Heart right ventricle (tissue), 16 donors: ENCODE measurements around the gene CNKSR1. TPM values are rescaled to one million over a fixed set of nuclear protein-coding genes. Genes with fewer than 3 reads are reported as not detected.

Source experiments
- ATAC-seq, 8 donors: fragments of 200-7000 bp; cut with Tn5 transposase; one replicate each; pipeline ENCODE4 v1.9.1; 2020; ENCODE audit warnings: mild to moderate bottlenecking in 8 of 8, moderate library complexity in 8 of 8, moderate number of reproducible peaks in 1 of 8
- DNase-seq, 2 donors: peaks; one replicate each; pipeline ENCODE4 v3.0.0-alpha.2; 2020
- H3K27ac ChIP-seq, 10 donors: fragments of 200-600 bp; sonication (generic) in 2 of 10; one replicate each; pipeline versions ENCODE4 v1.5.0 to v1.8.0; 2020 to 2022; ENCODE audit warnings: mild to moderate bottlenecking in 3 of 10
- H3K27me3 ChIP-seq, 7 donors: fragments of 200-600 bp; one replicate each; pipeline ENCODE4 v1.8.0; 2021 to 2022; ENCODE audit warnings: mild to moderate bottlenecking in 2 of 7
- H3K36me3 ChIP-seq, 9 donors: fragments of 200-600 bp; sonication (generic) in 1 of 9; one replicate each; pipeline versions ENCODE4 v1.5.0 to v1.8.0; 2020 to 2022; ENCODE audit warnings: mild to moderate bottlenecking in 2 of 9
- H3K4me1 ChIP-seq, 9 donors: fragments of 200-600 bp; sonication (generic) in 1 of 9; one replicate each; pipeline versions ENCODE4 v1.5.0 to v1.8.0; 2020 to 2022; ENCODE audit warnings: mild to moderate bottlenecking in 4 of 9
- H3K4me3 ChIP-seq, 10 donors: fragments of 200-600 bp; sonication (generic) in 2 of 10; one replicate each; pipeline versions ENCODE4 v1.5.0 to v1.8.0; 2020 to 2022; ENCODE audit warnings: mild to moderate bottlenecking in 7 of 10, moderate library complexity in 2 of 10
- H3K9me3 ChIP-seq, 11 donors: fragments of 200-600 bp in 10 of 11; sonication (generic) in 2 of 11; one replicate each; pipeline versions ENCODE4 v1.5.0 to v1.8.0; 2013 to 2022; ENCODE audit warnings: mild to moderate bottlenecking in 2 of 11, control low read depth in 1 of 11, moderate library complexity in 1 of 11
- CTCF ChIP-seq, 9 donors: fragments of 200-600 bp; sonication (generic) in 2 of 9; IDR thresholded peaks; one replicate each; pipeline versions ENCODE4 v1.5.0 to v1.8.0; 2021 to 2022; ENCODE audit warnings: antibody characterized with exemption in 9 of 9, mild to moderate bottlenecking in 5 of 9, moderate library complexity in 1 of 9
- WGBS, 2 donors: extraction: QIAGEN DNeasy Blood & Tissue Kit; methylation state at CpG; one replicate each; pipeline ENCODE4 v1.1.7; 2013; ENCODE audit warnings: inconsistent platforms in 1 of 2; 5-methylcytosine and 5-hydroxymethylcytosine counted together
- intact Hi-C, 10 donors: fragments of 100-400 bp; cut with DNase I; formaldehyde crosslinking; loops; one replicate each; pipeline versions ENCODE4 v1.11.1 to v1.14.2; 2022
- polyA plus RNA-seq, 2 donors: library from polyadenylated mRNA; stranded (reverse); fragments of 200-250 nt; gene quantifications; one replicate each; pipeline ENCODE4 v1.2.3, GENCODE V29; 2013
- total RNA-seq, 10 donors: library from RNA; stranded (reverse); fragmentation: NEBNext Ultra II Directional in 3 of 10; extraction: Animal tissue kit (Norgen Biotek cat#: 25700) in 3 of 10; gene quantifications; one replicate each; pipeline versions ENCODE4 v1.2.1 to v1.2.4, GENCODE V29; 2021 to 2023
- donor health status: Arrhythmogenic right ventricular cardiomyopathy.
- donor health status: ischemic (EF 13 %, LVEDD 7.1; RV severe dilation, severe dysfunction).
- donor health status: healthy with polysubstance abuse.
- donor health status: DM: no; HTN: yes; CAD: no.
- donor health status: DM: no; HTN: no; CAD: no.
- donor health status: ischemic (EF 25% LVEDD 6.9; RV normal size, moderate dysfunction).
- donor health status: ischemic (EF 25% LVEDD 5.7; RV mildly dilated, moderate dysfunction).
- donor health status: healthy.
- donor health status: DM: yes; HTN: yes; CAD: no.
- donor health status: Ischemic cardiomyopathy.
- donor health status: ischemic (EF 35%, LVEDD 5.7; RV mildly dilated, moderate dysfunction).
- donor health status: nonischemic (EF 11% LVEDD 7.7; RV severe dilation, severe dysfunction).
- donor health status: DM: yes; HTN: yes; CAD: no.
- donor health status: PGD.
- donor health status: ischemic (EF 29% LVEDD 5.4; RV normal size, mild dysfunction).
- donor health status: nonischemic (EF 23%, LVEDD 6.1; RV moderate dilation, normal function).

The CNKSR1 gene
- total and polyA plus RNA-seq, 12 donors = 0.84 to 6.3 (median 2.1) TPM

DNA sequence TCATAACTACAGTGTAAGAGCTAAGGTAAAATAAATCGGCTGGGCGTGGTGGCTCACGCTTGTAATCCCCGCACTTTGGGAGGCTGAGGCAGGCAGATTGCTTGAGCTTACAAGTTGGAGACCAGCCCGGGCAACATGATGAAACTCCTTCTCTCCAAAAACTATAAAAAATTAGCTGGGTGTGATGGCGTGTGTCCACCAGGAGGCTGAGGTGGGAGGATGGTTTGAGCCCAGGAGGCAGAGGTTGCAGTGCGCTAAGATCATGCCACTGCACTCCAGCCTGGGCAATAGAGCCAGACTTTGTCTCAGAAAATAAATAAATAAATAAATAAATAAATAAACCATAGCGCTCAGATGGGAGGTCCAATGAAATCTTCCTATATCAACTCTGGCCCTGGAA is 35.1 kb upstream of the CNKSR1 start:
- Histone ChIP-seq H3K36me3 (no peaks in the 10 kb centered on the region), H3K4me1 (peaks cover 0 to 14% (median 4%) of the 10 kb centered on the region in 9 donors), H3K27ac (no peak overlapping the region), H3K27me3 (no peaks in the 10 kb centered on the region), H3K4me3 (no peak overlapping the region), H3K9me3 (no peaks in the 10 kb centered on the region)
- DNase-seq (no peak), ATAC-seq (no peak)
- no peak for TF ChIP-seq CTCF (IDR thresholded peaks at IDR 0.05)
- intact Hi-C loops = loop anchor here in 1 of 10 donors (10.0 kb wide), 1 partner anchor 107 kb away; no protein-coding TSS in a partner anchor
- 92 to 94% methylated on average over 8 of the region's 8 CpGs for WGBS, 2 donors

DNA sequence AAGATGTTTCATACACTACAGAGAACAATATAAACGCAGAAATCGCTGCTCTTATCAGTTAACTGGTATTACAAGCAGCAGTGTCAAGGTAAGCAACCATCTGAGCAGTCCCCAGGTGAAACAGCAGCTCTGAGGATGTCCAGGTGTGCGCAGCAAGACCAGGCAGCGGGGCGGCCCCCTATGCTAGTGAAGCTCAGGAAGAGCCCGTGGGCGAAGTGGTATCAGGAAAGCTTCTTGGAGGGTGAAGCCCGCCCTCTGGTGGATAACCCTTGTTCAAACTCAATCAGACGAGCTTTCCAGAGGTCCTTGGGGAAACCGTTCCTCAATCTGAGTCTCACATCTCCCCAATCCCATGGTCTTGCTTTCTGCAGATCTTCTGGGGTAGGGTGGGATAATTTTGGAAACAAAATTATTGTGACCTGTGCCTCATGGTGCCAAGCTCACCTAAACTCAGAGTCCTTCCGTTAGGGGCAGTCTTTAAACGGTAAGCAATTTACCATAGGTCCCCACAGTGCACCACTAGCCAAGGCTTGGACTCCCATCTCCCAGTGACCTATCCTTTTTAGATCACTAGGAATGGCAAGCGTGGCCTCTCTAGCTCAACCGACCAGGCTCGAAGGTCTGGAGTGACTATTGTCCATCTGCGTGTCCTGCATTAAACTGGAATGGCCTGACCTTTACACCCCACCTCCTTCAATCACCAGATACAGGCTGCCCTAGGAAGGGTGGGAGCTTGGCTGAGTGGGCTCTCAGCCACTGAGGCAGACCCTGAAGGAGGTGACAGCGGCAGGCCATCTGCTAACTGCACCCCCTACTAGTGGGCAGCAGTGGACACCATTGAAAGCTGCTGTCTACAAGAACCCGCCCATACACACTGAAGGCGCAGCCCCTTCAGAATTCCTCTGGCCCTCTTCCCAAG is 32.0 kb upstream of the CNKSR1 start:
- DNase-seq = peak; percentile 60 to 80
- intact Hi-C loops = loop anchor here (1.0 to 10.0 kb wide), 12 partner anchors 33 to 110 kb away; partner anchors contain the start of gene PDIK1L (in 1 of the 10)
- 27 to 33% methylated on average over 19 of the region's 19 CpGs for WGBS, 2 donors
- peak; percentile 83 to 96 (median 94) for ATAC-seq
- Histone ChIP-seq H3K4me3 (no peak overlapping the region), H3K4me1 (peaks cover 0 to 14% (median 4%) of the 10 kb centered on the region in 9 donors), H3K27ac (no peak overlapping the region), H3K9me3 (no peaks in the 10 kb centered on the region), H3K36me3 (no peaks in the 10 kb centered on the region), H3K27me3 (no peaks in the 10 kb centered on the region)
- TF ChIP-seq CTCF (IDR thresholded peaks at IDR 0.05) = peak; percentile 72 to 89 (median 82)

- intact Hi-C loops = loop anchor here (1.0 to 10.0 kb wide), 12 partner anchors 34 to 111 kb away; partner anchors contain the start of gene PDIK1L (in 1 of the 10)
- Histone ChIP-seq H3K27me3 (no peaks in the 10 kb centered on the region), H3K4me1 (peaks cover 0 to 14% (median 4%) of the 10 kb centered on the region in 9 donors), H3K27ac (no peak overlapping the region), H3K9me3 (no peaks in the 10 kb centered on the region), H3K36me3 (no peaks in the 10 kb centered on the region), H3K4me3 (no peak overlapping the region)
- ATAC-seq = no peak
- TF ChIP-seq CTCF (IDR thresholded peaks at IDR 0.05) = no peak
- 44 to 45% methylated on average over 6 of the region's 6 CpGs for WGBS, 2 donors
- no peak for DNase-seq
Observed at GRCh38 chr1:26145960-26146294, 31.4 kb upstream of the CNKSR1 start.

GRCh38 chr1:26148887-26149286 is 28.4 kb upstream of the CNKSR1 start:
- Histone ChIP-seq H3K4me1 (peaks cover 0 to 16% (median 4%) of the 10 kb centered on the region in 9 donors), H3K4me3 (no peak overlapping the region), H3K27ac (no peak overlapping the region), H3K36me3 (no peaks in the 10 kb centered on the region), H3K27me3 (no peaks in the 10 kb centered on the region), H3K9me3 (no peaks in the 10 kb centered on the region)
- no peak for DNase-seq
- intact Hi-C loops = loop anchor here in 6 of 10 donors (5.0 to 10.0 kb wide), 5 partner anchors 37 to 114 kb away; partner anchors contain the start of gene PDIK1L (in 1 of the 6)
- TF ChIP-seq CTCF (IDR thresholded peaks at IDR 0.05) = no peak
- no peak for ATAC-seq
